ENCODE data around the gene MAP2K5.

- TF ChIP-seq GATA2 (IDR thresholded peaks at IDR 0.05; ENCODE audit: low read depth, low read length) = no peak
- no peak for TF ChIP-seq GATA3 (IDR thresholded peaks at IDR 0.05; ENCODE audit: low read depth, low read length)
Observed at GRCh38 chr15:67607959-67608637, 65.6 kb downstream of the MAP2K5 start.

Data from SH-SY5Y (cell line).